Gastrocnemius medialis (tissue), 4 donors: Measurements from ENCODE around the gene DCLK2.

Source experiments
- POLR2A ChIP-seq, 2 donors: fragments of 450-650 bp; IDR thresholded peaks; one replicate each; pipeline ENCODE4 v1.6.1; 2017; ENCODE audit warnings: antibody characterized with exemption in 2 of 2, mild to moderate bottlenecking in 2 of 2, moderate library complexity in 2 of 2
- TF ChIP-seq, protein P1 (sequence below), 5 experiments: fragments of 450-650 bp in 3 of 5; fragments of 200-600 bp in 2 of 5; sonication (generic) in 2 of 5; IDR thresholded peaks in 4 of 5; conservative IDR thresholded peaks in 1 of 5; 1 replicate in 4 of 5; 2 replicates in 1 of 5; pipeline ENCODE4 v1.5.1; 2016 to 2019; ENCODE audit warnings: antibody characterized with exemption in 5 of 5, mild to moderate bottlenecking in 3 of 5, moderate library complexity in 3 of 5

- TF ChIP-seq, protein P1, sequence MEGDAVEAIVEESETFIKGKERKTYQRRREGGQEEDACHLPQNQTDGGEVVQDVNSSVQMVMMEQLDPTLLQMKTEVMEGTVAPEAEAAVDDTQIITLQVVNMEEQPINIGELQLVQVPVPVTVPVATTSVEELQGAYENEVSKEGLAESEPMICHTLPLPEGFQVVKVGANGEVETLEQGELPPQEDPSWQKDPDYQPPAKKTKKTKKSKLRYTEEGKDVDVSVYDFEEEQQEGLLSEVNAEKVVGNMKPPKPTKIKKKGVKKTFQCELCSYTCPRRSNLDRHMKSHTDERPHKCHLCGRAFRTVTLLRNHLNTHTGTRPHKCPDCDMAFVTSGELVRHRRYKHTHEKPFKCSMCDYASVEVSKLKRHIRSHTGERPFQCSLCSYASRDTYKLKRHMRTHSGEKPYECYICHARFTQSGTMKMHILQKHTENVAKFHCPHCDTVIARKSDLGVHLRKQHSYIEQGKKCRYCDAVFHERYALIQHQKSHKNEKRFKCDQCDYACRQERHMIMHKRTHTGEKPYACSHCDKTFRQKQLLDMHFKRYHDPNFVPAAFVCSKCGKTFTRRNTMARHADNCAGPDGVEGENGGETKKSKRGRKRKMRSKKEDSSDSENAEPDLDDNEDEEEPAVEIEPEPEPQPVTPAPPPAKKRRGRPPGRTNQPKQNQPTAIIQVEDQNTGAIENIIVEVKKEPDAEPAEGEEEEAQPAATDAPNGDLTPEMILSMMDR (IDR thresholded peaks at IDR 0.05 in 4 of 5, conservative IDR thresholded peaks at IDR 0.05 in 1 of 5), result no peak
- TF ChIP-seq POLR2A (IDR thresholded peaks at IDR 0.05), result no peak
These were observed 57.8 kb downstream of the DCLK2 start for GRCh38 chr4:150136036-150136435.
